NCI-H460 (cell line): Measurements from ENCODE around the gene NECTIN4. TPM values are rescaled to one million over a fixed set of nuclear protein-coding genes. Genes with fewer than 3 reads are reported as not detected.

Experiments used
- DNase-seq: peaks from one replicate; pipeline ENCODE4 v3.0.0-alpha.2; 2016; ENCODE audit warnings: low read depth; ENCODE audit errors: extremely low read depth
- total RNA-seq: library from RNA; depleted of rRNA; stranded (reverse); fragments of >200 nt; shearing (Covaris generic); gene quantifications from 2 replicates; pipeline ENCODE4 v1.2.3, GENCODE V29; 2014

The NECTIN4 gene
- total RNA-seq, 1 experiment from 2014 or later, result 1.0 TPM

DNA sequence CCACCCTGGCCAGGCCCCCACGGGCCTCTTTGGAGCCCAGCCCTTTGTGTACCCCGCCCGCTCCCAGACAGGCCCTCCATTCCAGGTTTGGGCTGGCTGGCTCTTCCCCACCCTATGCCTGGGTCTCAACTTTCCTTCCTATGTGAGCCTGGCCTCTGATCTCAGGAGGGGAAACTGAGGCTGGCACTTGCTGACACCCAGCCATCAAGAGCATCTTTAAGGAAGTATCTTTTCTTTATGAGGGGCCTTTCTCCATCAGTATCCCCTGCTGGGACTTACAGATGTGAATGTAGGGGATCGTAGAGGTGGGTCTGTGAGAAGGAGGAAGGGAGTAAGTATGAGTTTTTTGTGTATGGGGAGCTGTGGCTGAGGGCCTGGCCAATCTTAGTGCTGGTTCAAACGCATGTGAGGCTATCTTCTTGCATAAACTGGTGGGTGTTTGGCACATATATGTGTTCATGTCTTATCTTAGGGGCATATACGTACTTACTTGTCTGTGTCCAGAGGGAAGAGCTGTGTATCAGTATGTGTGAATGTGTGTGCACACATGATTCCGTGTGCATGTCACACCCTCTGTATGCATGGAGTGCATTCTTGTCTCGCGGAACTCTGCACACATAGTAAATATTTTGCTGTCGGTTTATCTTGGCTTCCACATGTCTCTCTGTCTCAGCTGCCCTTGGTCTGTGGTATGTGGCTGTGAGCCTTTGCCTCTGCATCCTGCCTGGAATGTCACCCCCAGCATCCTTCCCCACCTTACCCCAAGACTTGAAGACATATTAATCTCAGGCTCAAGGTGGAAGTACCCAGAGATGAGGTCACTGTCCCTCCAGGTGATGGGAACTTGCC, 5.4 kb downstream of the NECTIN4 start:
- no peak for DNase-seq

DNA sequence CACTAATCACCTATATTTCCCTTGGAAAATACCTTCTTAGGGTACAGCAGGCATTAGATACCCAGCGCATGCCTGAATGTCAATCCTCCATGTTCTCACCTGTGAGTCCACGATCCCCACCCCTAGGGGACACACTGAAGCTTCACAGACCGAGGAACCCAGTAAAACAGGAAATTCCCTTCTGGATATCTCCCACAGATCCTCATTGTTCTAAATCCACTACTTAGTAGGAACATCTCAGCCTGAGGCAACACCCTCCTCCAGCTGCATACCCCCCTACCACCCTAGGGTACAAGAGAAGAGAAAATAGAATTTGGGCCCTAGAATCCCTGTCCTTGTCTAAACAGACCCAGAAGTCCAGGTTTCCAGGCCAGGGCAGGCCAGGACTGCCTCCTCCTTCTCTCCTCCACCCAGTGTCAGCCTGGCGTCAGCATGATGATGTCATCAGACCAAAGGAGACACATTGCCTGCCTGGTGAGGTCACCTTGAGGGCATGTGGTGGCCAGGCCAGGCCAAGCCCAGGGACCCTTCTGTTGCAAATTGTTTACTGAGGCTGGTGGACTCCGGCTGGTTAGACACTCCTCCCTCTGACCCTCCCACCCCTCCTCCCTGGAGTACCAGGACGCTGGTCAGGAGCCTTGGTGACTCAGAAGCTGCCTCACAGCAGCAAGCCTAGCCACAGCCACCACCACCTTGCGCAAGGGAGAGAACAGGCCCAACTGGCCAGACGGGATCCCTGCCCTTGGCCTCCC, 6.2 kb downstream of the NECTIN4 start:
- DNase-seq, result peak; percentile 43

DNA sequence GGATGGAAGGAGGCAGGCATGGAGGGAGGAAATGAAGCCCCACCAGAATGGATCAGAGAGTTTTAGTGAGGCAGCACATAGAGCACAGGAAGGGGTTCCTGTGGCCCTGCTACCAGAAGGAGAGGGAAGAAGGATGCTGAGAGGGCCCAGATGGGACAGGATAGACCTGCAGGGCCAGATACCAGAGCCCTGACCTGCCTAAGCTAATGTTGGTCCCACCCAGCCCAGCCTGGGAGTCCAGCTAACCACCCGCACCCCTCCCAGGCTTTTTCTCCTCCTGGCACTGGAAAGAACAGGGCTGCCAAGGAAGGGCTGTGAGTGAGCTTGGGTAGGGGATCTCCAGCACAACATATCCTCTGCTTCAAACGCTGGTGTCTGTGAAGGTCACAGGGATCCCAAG, 6.9 kb downstream of the NECTIN4 start:
- no peak for DNase-seq

DNA sequence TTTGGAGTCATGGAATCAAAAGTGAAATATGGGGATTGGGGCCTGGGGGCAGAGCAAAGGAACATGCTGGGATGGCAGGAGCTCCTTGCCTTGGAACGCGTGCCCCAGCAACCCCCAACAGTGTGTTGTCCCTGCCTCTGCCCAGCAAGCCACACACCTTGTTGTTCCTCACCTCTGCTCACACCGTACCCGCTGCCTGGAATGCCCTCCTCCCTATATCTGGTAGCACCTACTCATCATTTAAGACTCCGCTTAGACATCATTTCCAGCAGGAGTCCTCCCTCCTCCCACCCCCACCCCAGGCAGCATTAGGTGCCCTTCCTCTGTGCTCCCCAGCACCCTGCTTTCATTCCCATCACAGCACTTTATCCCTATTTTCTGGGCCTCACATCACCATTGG, 7.8 kb downstream of the NECTIN4 start:
- no peak for DNase-seq

DNA sequence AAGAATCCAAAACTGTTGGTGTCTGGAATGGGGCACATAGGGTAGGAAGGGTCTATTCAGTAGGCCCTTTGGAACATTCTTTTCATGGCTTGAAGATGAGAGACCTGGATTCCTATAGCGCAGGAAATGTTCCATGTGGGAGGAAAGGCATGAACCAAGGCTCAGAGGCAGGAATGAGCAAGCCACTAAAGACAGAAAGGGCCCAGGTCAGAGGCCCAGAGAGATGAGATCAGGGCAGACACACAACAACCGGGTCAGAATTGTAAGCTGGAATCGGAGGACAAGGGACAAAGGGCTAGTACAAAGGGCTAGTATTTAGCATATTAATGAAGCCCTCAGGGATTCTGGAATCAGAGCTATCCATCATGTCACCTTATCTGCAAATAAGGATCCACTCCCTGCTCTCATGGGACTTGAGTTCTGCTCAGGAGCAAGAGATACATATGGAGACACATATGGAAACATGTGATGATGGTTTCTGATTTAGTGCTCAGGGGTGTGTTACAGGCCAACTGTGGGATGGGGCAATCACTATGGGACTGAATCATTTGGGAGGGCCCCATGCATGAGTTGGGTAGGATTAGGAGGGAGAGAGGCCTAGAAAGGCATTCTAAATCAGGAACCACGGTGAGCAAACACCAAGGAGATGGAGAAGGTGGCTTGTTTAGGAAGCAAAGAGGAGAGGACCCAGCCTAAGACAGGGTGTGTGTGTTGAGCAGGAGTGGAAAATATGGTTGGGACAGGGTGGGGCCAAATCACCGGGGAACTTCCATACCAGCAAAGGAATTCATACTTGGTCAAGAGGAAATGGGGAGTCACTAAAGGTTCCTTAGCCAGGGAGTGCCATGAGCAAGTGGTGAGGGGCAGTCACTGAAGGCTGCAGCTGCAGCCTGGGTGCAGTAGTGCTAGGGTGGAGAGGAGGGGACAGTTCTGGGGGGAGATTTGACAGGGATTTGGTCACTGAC, 8.6 kb downstream of the NECTIN4 start:
- no peak for DNase-seq

DNA sequence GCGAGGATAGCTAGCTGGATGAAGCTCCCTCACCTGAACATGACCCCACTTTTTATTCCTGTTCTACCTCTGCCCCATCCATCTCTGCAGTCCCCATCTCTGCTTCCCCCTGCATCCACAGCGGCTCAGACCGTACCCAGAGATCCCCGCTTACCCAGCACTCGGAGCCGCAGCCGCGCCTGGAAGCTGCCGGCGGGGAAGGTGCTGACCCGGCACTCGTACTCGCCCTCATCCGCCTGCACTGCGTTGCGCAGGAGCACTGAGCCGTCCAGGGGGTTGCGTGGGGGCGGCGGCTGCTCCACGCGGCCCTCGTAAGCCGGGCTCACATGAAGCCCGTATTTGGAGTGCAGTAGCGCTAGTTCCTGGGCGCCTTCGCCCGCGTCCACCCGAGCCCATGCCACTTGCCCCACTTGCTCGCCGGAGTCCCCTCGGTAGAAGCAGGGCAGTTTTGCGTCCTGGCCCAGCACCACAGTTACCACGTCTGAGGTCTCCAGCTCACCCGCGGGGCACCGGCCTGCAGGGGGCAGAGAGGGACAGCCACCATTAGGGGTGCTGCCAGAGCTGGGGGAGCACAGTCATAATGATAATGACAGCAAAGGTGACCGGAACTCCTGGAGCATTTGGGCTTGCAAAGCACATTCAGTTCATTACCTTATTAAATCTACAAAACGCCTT, 9.8 kb downstream of the NECTIN4 start:
- no peak for DNase-seq

DNA sequence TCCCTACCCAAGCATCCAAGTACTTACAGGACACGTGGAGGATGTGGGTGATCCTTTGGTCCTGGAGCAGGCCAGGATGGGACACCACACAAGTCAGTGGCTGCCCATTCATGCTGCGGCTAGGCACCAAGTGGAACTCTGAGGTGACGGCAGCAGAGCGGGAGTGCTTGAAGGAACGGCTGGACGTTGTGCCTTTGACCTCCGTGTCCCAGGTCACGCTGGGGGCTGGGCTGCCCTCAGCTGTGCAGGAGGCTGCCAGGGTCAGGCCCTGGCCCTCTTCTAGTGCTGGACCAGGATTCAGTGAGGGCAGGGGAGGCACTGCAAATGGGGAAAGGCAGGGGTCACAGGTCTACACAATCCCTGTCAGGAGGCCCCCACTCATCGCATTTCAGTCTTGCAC, 11.9 kb downstream of the NECTIN4 start:
- DNase-seq, result no peak

DNA sequence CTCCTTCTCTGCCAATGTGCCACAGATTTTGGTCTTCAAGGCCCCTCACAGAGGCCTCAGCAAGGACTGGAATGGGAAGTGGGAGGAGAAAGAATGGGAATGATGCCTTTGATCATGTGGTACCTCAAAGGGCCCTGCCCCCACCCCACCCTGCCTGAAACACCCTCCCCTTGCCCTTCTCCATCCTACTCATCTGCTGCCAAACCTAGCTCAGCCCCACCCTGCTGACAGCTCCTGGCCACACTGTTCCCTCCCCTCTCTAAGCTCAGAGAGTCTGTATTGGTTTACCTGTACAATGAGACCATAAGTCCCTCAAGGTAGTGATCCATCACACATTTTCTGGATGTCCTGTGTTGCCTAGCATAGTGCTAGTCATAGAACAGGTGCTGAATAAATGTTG, 12.9 kb downstream of the NECTIN4 start:
- no peak for DNase-seq

DNA sequence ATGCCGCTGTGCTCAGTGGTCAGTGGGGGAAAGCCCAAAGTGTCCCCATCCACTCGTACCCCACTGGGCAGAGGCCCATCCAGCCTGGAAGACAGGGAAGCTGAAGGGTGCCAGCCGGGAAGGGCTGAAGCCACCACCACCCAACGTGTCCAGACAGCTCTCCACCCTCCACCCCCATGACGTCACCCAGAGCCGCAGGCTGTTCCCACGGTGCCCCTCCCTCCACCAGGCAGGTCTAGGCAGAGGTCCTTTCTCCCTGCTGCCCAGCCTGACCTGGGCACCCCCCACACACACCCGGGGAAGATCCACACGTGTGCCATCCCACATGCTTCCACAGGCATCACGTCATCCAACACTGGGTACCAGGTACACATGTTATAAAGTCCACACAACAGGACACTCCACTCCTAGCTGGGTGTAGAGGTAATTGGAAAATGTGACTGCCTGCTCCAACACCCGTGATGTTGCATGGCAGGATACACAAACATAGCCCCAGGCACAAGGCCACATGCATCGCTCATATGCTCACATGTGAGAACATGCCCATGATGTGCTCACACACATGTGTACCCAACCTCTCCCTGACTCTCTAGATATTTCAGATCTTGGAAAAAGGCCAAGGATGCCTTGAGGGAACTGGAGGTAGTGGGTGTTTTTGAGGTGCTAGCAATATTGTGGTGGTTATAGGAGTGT, 14.5 kb downstream of the NECTIN4 start:
- DNase-seq, result no peak

DNA sequence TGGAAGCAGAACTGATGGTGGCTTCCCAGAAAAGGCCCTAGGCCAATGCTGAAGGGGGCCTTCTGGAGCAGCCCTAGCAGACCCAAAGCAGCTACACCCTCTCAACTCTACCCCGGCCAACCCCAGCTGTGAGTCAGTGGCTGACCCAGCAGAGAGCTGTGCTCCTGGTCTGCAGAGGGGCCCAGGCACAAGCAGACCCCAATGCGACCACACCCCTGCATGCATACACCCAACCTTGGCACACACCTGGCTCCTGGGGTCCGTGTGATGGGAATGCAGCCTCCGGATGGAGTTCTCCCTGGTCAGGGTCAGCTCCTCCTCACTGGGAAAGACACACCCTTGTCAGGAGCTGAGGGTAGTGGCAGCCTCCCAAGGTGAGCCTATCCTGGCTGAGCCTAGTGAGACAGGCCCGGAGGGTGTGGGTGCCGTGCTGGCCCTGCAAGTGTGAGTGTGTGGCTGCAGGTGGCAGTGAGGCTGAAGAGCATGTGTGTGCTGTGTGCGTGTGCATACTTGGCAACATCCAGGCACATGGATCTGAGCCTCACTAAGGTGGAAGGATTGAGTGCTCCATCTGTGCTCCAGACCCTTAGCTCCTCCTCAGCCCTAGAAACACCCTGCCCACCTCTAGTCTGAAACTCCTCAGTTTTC, 15.8 kb downstream of the NECTIN4 start:
- no peak for DNase-seq

DNA sequence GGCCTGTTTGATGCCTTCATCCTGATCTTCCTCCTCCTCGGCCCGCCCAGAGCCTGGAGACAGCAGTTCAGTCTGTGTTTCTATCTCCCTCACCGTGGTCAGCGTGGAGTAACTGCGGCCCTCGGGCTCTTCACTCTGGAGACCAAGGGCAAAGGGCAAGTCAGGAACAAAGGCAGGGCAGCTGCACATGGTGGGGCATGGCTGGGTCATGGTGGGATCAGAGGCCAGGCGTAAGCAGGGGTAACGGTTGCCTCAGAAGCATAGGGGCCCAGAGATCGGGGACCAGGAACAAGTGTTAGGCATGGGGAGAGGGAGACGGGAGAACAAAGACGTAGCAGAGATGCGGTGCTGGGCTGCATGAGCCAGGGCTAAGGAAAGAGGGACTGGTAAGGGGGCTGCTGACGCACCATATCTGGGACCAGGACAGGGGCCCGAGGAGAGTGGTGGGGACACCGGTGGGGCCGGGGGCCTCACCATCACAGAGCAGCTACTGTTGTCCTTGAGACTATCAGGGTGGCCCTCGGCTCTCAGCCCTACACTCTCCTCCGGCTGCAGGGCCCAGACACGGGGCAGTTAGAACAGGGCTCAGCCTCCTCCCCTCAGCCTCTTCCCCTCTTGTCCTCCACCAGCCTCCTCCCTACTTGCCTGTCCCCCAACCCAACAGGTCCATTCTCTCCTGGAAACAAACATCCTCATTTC, 16.5 kb downstream of the NECTIN4 start:
- no peak for DNase-seq

DNA sequence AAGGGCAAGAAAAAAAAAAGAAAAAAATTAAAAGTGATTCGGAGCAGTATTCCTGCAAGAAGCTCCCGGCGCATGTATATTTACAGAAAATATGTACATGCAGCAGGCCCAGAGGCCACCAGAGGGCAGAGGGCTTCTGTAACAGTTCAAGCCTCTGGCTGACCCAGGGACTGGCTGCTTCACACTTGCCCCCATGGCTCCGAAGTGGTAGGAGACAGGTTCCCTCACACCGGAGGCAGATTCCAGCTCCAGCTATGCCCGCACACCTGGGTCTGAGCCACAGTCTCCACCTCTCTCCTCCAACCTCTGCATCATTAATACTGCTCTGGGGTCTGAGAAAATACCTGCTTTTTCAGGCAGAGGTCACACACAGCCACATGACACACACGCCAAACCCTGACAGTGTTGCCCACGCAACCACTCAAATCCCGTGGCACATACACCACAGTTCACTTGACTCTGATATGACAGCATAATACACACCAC, 17.4 kb downstream of the NECTIN4 start:
- DNase-seq, result peak; percentile 44

DNA sequence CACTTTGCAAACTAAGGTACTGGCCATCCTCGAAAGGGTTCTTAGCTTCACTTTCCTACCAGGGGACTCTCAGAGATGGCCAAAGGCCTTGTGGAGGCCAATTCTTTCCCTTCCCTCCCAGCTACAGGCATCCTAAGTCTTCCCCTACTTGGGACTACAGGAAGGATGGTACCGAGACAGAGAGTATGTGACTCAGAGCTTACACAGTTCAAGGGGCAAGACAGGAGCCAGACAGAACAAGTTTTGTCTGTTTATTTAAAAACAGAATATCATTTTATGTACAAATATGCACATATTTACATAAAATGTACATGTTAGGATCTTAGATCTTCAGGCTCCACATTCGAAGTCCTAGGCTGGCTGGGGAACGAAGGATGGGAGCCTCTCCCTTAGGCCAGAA, 18.6 kb downstream of the NECTIN4 start:
- DNase-seq, result no peak

DNA sequence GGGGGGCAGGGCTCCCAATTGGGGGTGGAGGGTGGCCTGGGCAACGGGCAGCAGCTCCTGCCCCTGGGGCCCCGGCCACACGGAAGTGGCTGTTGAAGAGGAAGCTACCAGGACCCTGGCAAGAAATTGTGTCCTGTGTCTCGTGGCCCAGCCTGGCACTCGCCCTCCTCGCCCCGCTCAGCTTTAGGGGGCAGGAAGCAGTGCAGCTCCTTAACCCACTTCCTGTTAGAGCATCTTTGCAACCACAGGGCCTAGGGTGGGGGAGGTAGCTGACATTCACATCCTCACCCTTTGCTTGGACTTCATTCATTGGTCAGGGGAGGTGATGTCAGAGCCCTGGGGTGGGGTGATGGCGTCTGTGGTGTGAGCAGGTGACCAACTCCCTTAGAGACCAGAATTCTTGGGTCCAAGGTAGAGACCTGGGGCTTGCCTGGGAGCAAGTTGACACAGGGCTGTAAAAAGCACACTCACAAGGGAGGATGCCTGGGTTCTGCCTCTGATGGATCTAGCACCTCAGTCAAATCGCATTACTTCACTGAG, 19.6 kb downstream of the NECTIN4 start, which contains the start of gene ARHGAP30:
TSS of gene ARHGAP30 (minus strand) at position 161 of the 540 bp plus-strand sequence. CDS start 267 bp downstream, outside the sequence.
- no peak for DNase-seq

DNA sequence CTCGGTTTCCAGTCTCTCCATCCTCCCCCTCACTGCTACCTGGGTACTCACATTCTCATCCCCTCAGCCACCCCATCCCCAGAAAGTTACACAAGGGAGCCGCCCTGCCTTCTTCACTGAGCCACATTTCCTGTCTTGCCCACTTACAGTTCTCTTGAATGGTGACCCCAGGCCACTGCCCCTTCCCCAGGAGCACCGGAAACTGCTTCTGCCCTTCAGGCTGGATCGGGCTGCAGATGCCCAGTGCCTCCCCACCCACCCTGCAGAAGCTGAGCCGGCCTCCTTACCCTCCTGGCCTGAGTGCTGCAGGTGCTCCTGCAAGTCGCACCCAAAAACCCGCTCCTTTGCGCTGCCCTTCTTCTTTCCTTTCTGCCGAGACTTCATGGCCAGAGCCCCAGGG, 20.1 kb downstream of the NECTIN4 start:
- no peak for DNase-seq

DNA sequence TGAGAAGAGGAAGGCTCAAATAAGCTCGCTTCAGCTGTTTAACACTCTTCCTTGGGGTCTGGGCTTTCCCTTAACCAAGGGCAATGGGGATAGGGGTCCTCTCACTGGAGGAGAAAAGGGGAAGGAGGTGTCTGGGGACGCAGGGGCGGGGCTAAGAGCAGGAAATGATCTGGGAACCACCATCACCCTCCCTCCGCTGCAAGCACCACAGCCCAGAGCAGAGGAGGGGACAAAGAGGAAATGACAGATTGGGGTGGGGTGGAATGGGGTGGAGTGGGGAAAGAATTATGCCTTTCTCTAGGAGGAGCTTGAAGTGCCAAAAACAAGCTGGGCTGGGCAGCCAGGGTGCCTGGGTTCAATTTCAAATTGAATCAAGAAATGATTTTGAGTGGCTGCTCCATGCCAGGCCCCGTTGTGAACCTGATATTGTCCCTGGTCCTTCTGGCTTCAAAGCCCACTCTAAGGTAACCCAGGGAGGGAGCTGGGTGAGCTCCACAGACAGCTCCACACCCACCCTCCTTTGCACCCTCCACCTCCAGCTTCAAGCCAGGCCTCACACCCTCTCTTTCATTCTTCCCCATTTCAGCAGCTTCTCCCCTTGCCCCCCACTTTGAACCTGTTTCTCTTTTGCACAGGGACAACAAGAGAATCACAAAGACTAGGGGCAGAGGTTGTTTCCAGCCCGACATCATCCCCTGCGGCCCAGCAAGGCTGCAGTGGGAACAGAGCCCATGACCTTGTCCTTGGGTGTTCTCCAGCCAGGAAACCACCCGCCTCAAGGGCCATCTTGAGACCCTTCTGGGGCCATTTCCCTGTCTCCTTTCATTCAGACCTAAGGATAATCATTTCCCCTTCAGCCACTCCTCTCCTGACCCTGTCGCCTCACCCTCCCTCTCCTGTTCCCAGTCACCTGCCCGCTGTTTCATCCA, 20.8 kb downstream of the NECTIN4 start:
- no peak for DNase-seq

DNA sequence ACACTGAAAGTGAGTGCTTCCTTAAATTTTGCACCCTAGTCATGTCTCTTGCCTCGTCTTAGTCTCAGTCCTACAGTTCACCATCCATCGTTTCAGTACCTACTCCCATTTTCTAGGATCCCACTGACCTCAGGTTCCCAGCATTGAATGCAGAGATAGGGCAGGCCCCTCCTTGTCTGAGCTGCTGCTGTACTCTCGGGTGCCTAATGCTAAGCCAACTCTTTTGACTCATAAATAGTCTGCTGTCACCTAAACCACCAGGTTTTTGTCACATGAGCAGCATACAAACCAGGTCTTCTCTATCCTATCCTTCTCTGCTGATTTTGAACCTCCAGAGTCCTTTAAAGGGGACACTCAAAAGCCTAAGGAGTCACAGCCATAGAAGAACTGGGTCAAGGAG, 22.7 kb downstream of the NECTIN4 start:
- no peak for DNase-seq
